Spinal cord (tissue), 10 donors: Measurements from ENCODE around the gene RHOA. TPM values are rescaled to one million over a fixed set of nuclear protein-coding genes. Genes with fewer than 3 reads are reported as not detected.
A peak's percentile ranks its signal among the peaks of the same experiment; 100 is the strongest.

Experiments
- DNase-seq, 6 donors: peaks; one replicate each; pipeline versions ENCODE4 v3.0.0 to v3.0.0-alpha.2; 2013 to 2015; ENCODE audit warnings: low spot score in 6 of 6, low read depth in 4 of 6
- H3K27ac ChIP-seq: one replicate; pipeline ENCODE4 v1.5.1; 2013; ENCODE audit warnings: low read depth, low read length, control low read depth
- H3K27me3 ChIP-seq: one replicate; pipeline ENCODE4 v1.6.1; 2013; ENCODE audit warnings: low read length; ENCODE audit not compliant: control insufficient read depth, insufficient read depth
- H3K36me3 ChIP-seq: one replicate; pipeline ENCODE4 v1.6.1; 2013; ENCODE audit warnings: low read length; ENCODE audit not compliant: control insufficient read depth, insufficient read depth
- H3K4me1 ChIP-seq: one replicate; pipeline ENCODE4 v1.6.1; 2013; ENCODE audit warnings: low read length; ENCODE audit not compliant: control insufficient read depth, insufficient read depth
- H3K4me3 ChIP-seq: one replicate; pipeline ENCODE4 v1.5.1; 2013; ENCODE audit warnings: low read depth, low read length, control low read depth
- H3K9me3 ChIP-seq: one replicate; pipeline ENCODE4 v1.6.1; 2013; ENCODE audit warnings: low read length; ENCODE audit not compliant: control insufficient read depth, insufficient read depth
- WGBS: methylation state at CpG from one replicate; pipeline ENCODE4 v1.1.5; 2013; ENCODE audit warnings: missing lambda C conversion rate; ENCODE audit not compliant: insufficient coverage; 5-methylcytosine and 5-hydroxymethylcytosine counted together
- long read RNA-seq, 4 donors: transcript quantifications; one replicate each; lab custom pipeline, GENCODE V29; 2026
- polyA plus RNA-seq, 2 donors: library from polyadenylated mRNA; unstranded; fragments of 120-200 nt; gene quantifications; one replicate each; pipeline ENCODE4 v1.2.1, GENCODE V29; 2013; ENCODE audit not compliant: insufficient read length in 2 of 2
- total RNA-seq, 2 donors: library from RNA; depleted of rRNA in 1 of 2; stranded (reverse); fragments of 120-200 nt in 1 of 2; fragments of >200 nt in 1 of 2; gene quantifications; one replicate each; pipeline versions ENCODE4 v1.2.3 to v1.2.4, GENCODE V29; 2013 to 2014
- donor health status: healthy.

Gene RHOA
- total RNA-seq (100 to 1,000 TPM; 286 to 331 TPM), polyA plus RNA-seq (100 to 1,000 TPM; 434 to 442 TPM)
- long read RNA-seq, donor 1, transcript RHOA-202 (5 exons, 2,031 nt) = major isoform, 194 of 242 reads
- long read RNA-seq, donor 1, partial matches to known transcripts = 27 of 242 reads
- long read RNA-seq, donor 1, other reads (novel, unspliced or antisense) = 20 of 242 reads
- long read RNA-seq, donor 2, transcript RHOA-202 (5 exons, 2,031 nt) = major isoform, 84 of 119 reads
- long read RNA-seq, donor 2, partial matches to known transcripts = 28 of 119 reads
- long read RNA-seq, donor 2, other reads (novel, unspliced or antisense) = 7 of 119 reads
- long read RNA-seq, donor 3, transcript RHOA-202 (5 exons, 2,031 nt) = major isoform, 114 of 155 reads
- long read RNA-seq, donor 3, partial matches to known transcripts = 24 of 155 reads
- long read RNA-seq, donor 3, other reads (novel, unspliced or antisense) = 17 of 155 reads
- long read RNA-seq, donor 4, transcript RHOA-202 (5 exons, 2,031 nt) = major isoform, 172 of 245 reads
- long read RNA-seq, donor 4, partial matches to known transcripts = 44 of 245 reads
- long read RNA-seq, donor 4, other reads (novel, unspliced or antisense) = 26 of 245 reads

- Histone ChIP-seq H3K4me1 (peaks cover 25% of the 10 kb centered on the region), H3K9me3 (no peaks in the 10 kb centered on the region), H3K27me3 (no peaks in the 10 kb centered on the region), H3K4me3 (peak within 1 kb of the TSS; percentile 83), H3K27ac (peak within 1 kb of the TSS; percentile 92), H3K36me3 (peaks cover 16% of the 10 kb centered on the region)
- WGBS = under 1% methylated on average over 62 of the region's 62 CpGs
- DNase-seq = peak; percentile 98 to 100 (median 99)
Measured at GRCh38 chr3:49411968-49412631, at the start of gene RHOA, which contains the start of gene TCTA. Gene RHOA, minus strand, starts transcription at chr3:49411976. Its CDS starts 36,387 bp downstream, at chr3:49375589. Gene TCTA, plus strand, starts transcription at chr3:49412423. Its CDS starts 4 bp downstream, at chr3:49412427.

- 90% methylated on average over 4 of the region's 4 CpGs for WGBS
- Histone ChIP-seq H3K9me3 (no peaks in the 10 kb centered on the region), H3K4me3 (no peak overlapping the region), H3K27ac (no peak overlapping the region), H3K4me1 (peaks cover 30% of the 10 kb centered on the region), H3K27me3 (no peaks in the 10 kb centered on the region), H3K36me3 (no peaks in the 10 kb centered on the region)
- no peak for DNase-seq
Measured at GRCh38 chr3:49460956-49461355, 49.2 kb upstream of the RHOA start.

- Histone ChIP-seq H3K4me3 (no peak overlapping the region), H3K27ac (no peak overlapping the region), H3K36me3 (no peaks in the 10 kb centered on the region), H3K9me3 (no peaks in the 10 kb centered on the region), H3K4me1 (peaks cover 24% of the 10 kb centered on the region), H3K27me3 (no peaks in the 10 kb centered on the region)
- WGBS = 90% methylated on average over 2 of the region's 2 CpGs
- DNase-seq = no peak
Measured at GRCh38 chr3:49460188-49460890, 48.6 kb upstream of the RHOA start.

GRCh38 chr3:49456466-49456865 is 44.7 kb upstream of the RHOA start:
- 94% methylated on average over 3 of the region's 3 CpGs for WGBS
- peaks cover 25% of the 10 kb centered on the region for H3K4me1 ChIP-seq
- DNase-seq = no peak
- no peaks in the 10 kb centered on the region for H3K36me3 ChIP-seq
- H3K27me3 ChIP-seq = no peaks in the 10 kb centered on the region
- no peak overlapping the region for H3K4me3 ChIP-seq
- H3K27ac ChIP-seq = no peak overlapping the region
- no peaks in the 10 kb centered on the region for H3K9me3 ChIP-seq

- H3K9me3 ChIP-seq = no peaks in the 10 kb centered on the region
- H3K27ac ChIP-seq = no peak overlapping the region
- no peak overlapping the region for H3K4me3 ChIP-seq
- WGBS = 50% methylated on average over 1 of the region's 3 CpGs
- DNase-seq = peak in 1 of 6 donors; percentile 3
- H3K36me3 ChIP-seq = no peaks in the 10 kb centered on the region
- H3K4me1 ChIP-seq = peaks cover 20% of the 10 kb centered on the region
- H3K27me3 ChIP-seq = no peaks in the 10 kb centered on the region
Measured at GRCh38 chr3:49454898-49455681, 43.3 kb upstream of the RHOA start.

GRCh38 chr3:49454458-49454857 is 42.7 kb upstream of the RHOA start:
- no peaks in the 10 kb centered on the region for H3K27me3 ChIP-seq
- H3K9me3 ChIP-seq = no peaks in the 10 kb centered on the region
- peaks cover 16% of the 10 kb centered on the region for H3K4me1 ChIP-seq
- H3K27ac ChIP-seq = no peak overlapping the region
- WGBS = no CpG with 5 or more reads among the region's 2 CpGs
- no peak overlapping the region for H3K4me3 ChIP-seq
- no peak for DNase-seq
- H3K36me3 ChIP-seq = no peaks in the 10 kb centered on the region

- peaks cover 7% of the 10 kb centered on the region for H3K4me1 ChIP-seq
- H3K9me3 ChIP-seq = no peaks in the 10 kb centered on the region
- no peaks in the 10 kb centered on the region for H3K36me3 ChIP-seq
- no peak for DNase-seq
- H3K27ac ChIP-seq = no peak overlapping the region
- 85% methylated on average over 4 of the region's 4 CpGs for WGBS
- H3K4me3 ChIP-seq = no peak overlapping the region
- no peaks in the 10 kb centered on the region for H3K27me3 ChIP-seq
Measured at GRCh38 chr3:49453621-49454020, 41.8 kb upstream of the RHOA start.

GRCh38 chr3:49445391-49445790 is 33.6 kb upstream of the RHOA start:
- WGBS = 92% methylated on average over 2 of the region's 5 CpGs
- H3K36me3 ChIP-seq = no peaks in the 10 kb centered on the region
- H3K27me3 ChIP-seq = no peaks in the 10 kb centered on the region
- no peaks in the 10 kb centered on the region for H3K9me3 ChIP-seq
- H3K27ac ChIP-seq = no peak overlapping the region
- no peaks in the 10 kb centered on the region for H3K4me1 ChIP-seq
- no peak overlapping the region for H3K4me3 ChIP-seq
- DNase-seq = no peak

- H3K9me3 ChIP-seq = no peaks in the 10 kb centered on the region
- peaks cover 2% of the 10 kb centered on the region for H3K4me1 ChIP-seq
- H3K27me3 ChIP-seq = no peaks in the 10 kb centered on the region
- H3K36me3 ChIP-seq = no peaks in the 10 kb centered on the region
- no peak overlapping the region for H3K4me3 ChIP-seq
- H3K27ac ChIP-seq = no peak overlapping the region
- no peak for DNase-seq
- WGBS = 83% methylated on average over 3 of the region's 5 CpGs
Measured at GRCh38 chr3:49434731-49435130, 23.0 kb upstream of the RHOA start.
